SJCRH30 (cell line): ENCODE results near the gene ZFAND3. TPM values are rescaled to one million over a fixed set of nuclear protein-coding genes. Genes with fewer than 3 reads are reported as not detected.

Source experiments
- DNase-seq, 2 experiments: peaks; one replicate each; pipeline ENCODE4 v3.0.0-alpha.2; 2015 to 2020
- H3K27ac ChIP-seq: fragments of 250-450 bp; sonication (Bioruptor Pico); 2 replicates; pipeline ENCODE4 v1.5.1; 2020; ENCODE audit warnings: mild to moderate bottlenecking, moderate library complexity
- H3K27me3 ChIP-seq: fragments of 250-450 bp; sonication (Bioruptor Pico); 2 replicates; pipeline ENCODE4 v1.5.1; 2020; ENCODE audit warnings: mild to moderate bottlenecking, moderate library complexity
- H3K36me3 ChIP-seq: fragments of 250-450 bp; sonication (Bioruptor Pico); 2 replicates; pipeline ENCODE4 v1.5.1; 2020; ENCODE audit warnings: mild to moderate bottlenecking, moderate library complexity
- H3K4me1 ChIP-seq: fragments of 250-450 bp; sonication (Bioruptor Pico); 2 replicates; pipeline ENCODE4 v1.5.1; 2020; ENCODE audit warnings: mild to moderate bottlenecking, moderate library complexity
- H3K4me3 ChIP-seq: fragments of 250-450 bp; sonication (Bioruptor Pico); 2 replicates; pipeline ENCODE4 v1.5.1; 2020; ENCODE audit warnings: mild to moderate bottlenecking, moderate library complexity
- H3K9me3 ChIP-seq: fragments of 250-450 bp; sonication (Bioruptor Pico); replicated peaks from 2 replicates; pipeline ENCODE4 v1.5.1; 2020; ENCODE audit warnings: mild to moderate bottlenecking, moderate library complexity
- total RNA-seq: library from RNA; depleted of rRNA; stranded (reverse); fragments of >200 nt; shearing (Covaris generic); gene quantifications from 2 replicates; pipeline ENCODE4 v1.2.3, GENCODE V29; 2014

Gene ZFAND3
- total RNA-seq, 1 experiment from 2014 or later = 28.7 TPM

GRCh38 chr6:38051819-38052434, 232.4 kb downstream of the ZFAND3 start:
- DNase-seq = no peak
- Histone ChIP-seq H3K4me1 (peaks cover 10% of the 10 kb centered on the region), H3K4me3 (no peak overlapping the region), H3K27me3 (no peaks in the 10 kb centered on the region), H3K27ac (no peak overlapping the region), H3K36me3 (peaks cover 2% of the 10 kb centered on the region; the same call in 1 of the 2 replicates), H3K9me3 (0 out of 2 replicates have a peak, but pooled peaks cover 2% of the 10 kb centered on the region)

GRCh38 chr6:38054527-38055202, 235.1 kb downstream of the ZFAND3 start:
- H3K27me3 ChIP-seq = no peaks in the 10 kb centered on the region
- 0 out of 2 replicates have a peak, but pooled peaks cover 2% of the 10 kb centered on the region for H3K9me3 ChIP-seq
- H3K4me3 ChIP-seq = no peak overlapping the region
- no peak for DNase-seq
- no peak overlapping the region for H3K27ac ChIP-seq
- H3K36me3 ChIP-seq = peaks cover 3% of the 10 kb centered on the region; the same call in 1 of the 2 replicates
- peaks cover 13% of the 10 kb centered on the region for H3K4me1 ChIP-seq

GRCh38 chr6:38055203-38055589, 235.7 kb downstream of the ZFAND3 start:
- no peak overlapping the region for H3K27ac ChIP-seq
- no peaks in the 10 kb centered on the region for H3K27me3 ChIP-seq
- peaks cover 3% of the 10 kb centered on the region; the same call in 1 of the 2 replicates for H3K36me3 ChIP-seq
- H3K4me3 ChIP-seq = no peak overlapping the region
- peaks cover 10% of the 10 kb centered on the region for H3K4me1 ChIP-seq
- H3K9me3 ChIP-seq = 0 out of 2 replicates have a peak, but pooled peaks cover 2% of the 10 kb centered on the region
- no peak for DNase-seq

GRCh38 chr6:38056361-38056760, 236.8 kb downstream of the ZFAND3 start:
- no peak overlapping the region for H3K27ac ChIP-seq
- H3K27me3 ChIP-seq = no peaks in the 10 kb centered on the region
- H3K4me3 ChIP-seq = no peak overlapping the region
- 0 out of 2 replicates have a peak, but pooled peaks cover 2% of the 10 kb centered on the region for H3K9me3 ChIP-seq
- DNase-seq = no peak
- peaks cover 3% of the 10 kb centered on the region for H3K36me3 ChIP-seq
- H3K4me1 ChIP-seq = peaks cover 7% of the 10 kb centered on the region

- no peaks in the 10 kb centered on the region for H3K27me3 ChIP-seq
- peak; percentile 33 to 71 for DNase-seq
- no peak overlapping the region for H3K27ac ChIP-seq
- H3K4me3 ChIP-seq = no peak overlapping the region
- H3K36me3 ChIP-seq = peaks cover 15% of the 10 kb centered on the region
- peaks cover 7% of the 10 kb centered on the region for H3K4me1 ChIP-seq
- H3K9me3 ChIP-seq = 0 out of 2 replicates have a peak, but pooled peaks cover 2% of the 10 kb centered on the region
These were observed 238.5 kb downstream of the ZFAND3 start for GRCh38 chr6:38057994-38058393.

GRCh38 chr6:38062066-38062465, 242.5 kb downstream of the ZFAND3 start:
- DNase-seq = no peak
- Histone ChIP-seq H3K36me3 (peaks cover 29% of the 10 kb centered on the region), H3K9me3 (no peaks in the 10 kb centered on the region), H3K4me1 (peaks cover 7% of the 10 kb centered on the region), H3K27me3 (no peaks in the 10 kb centered on the region), H3K4me3 (no peak overlapping the region), H3K27ac (no peak overlapping the region)

- Histone ChIP-seq H3K4me3 (no peak overlapping the region), H3K36me3 (peaks cover 27% of the 10 kb centered on the region), H3K27me3 (no peaks in the 10 kb centered on the region), H3K4me1 (no peaks in the 10 kb centered on the region; the same call in 1 of the 2 replicates), H3K9me3 (no peaks in the 10 kb centered on the region), H3K27ac (no peak overlapping the region)
- no peak for DNase-seq
These were observed 244.4 kb downstream of the ZFAND3 start for GRCh38 chr6:38063973-38064372.

- Histone ChIP-seq H3K9me3 (no peaks in the 10 kb centered on the region), H3K4me1 (no peaks in the 10 kb centered on the region; the same call in 1 of the 2 replicates), H3K27ac (no peak overlapping the region), H3K27me3 (no peaks in the 10 kb centered on the region), H3K4me3 (no peak overlapping the region), H3K36me3 (peaks cover 27% of the 10 kb centered on the region)
- no peak for DNase-seq
These were observed 244.9 kb downstream of the ZFAND3 start for GRCh38 chr6:38064431-38064830.

- Histone ChIP-seq H3K36me3 (peaks cover 27% of the 10 kb centered on the region), H3K27me3 (no peaks in the 10 kb centered on the region), H3K4me1 (no peaks in the 10 kb centered on the region; the same call in 1 of the 2 replicates), H3K27ac (no peak overlapping the region), H3K4me3 (no peak overlapping the region), H3K9me3 (no peaks in the 10 kb centered on the region)
- DNase-seq = no peak
These were observed 246.3 kb downstream of the ZFAND3 start for GRCh38 chr6:38065734-38066305.

- Histone ChIP-seq H3K4me1 (no peaks in the 10 kb centered on the region; the same call in 1 of the 2 replicates), H3K27ac (no peak overlapping the region), H3K9me3 (no peaks in the 10 kb centered on the region), H3K27me3 (no peaks in the 10 kb centered on the region), H3K4me3 (no peak overlapping the region), H3K36me3 (peaks cover 18% of the 10 kb centered on the region)
- no peak for DNase-seq
These were observed 247.9 kb downstream of the ZFAND3 start for GRCh38 chr6:38067263-38067980.

GRCh38 chr6:38068854-38069590, 249.5 kb downstream of the ZFAND3 start:
- Histone ChIP-seq H3K27me3 (no peaks in the 10 kb centered on the region), H3K36me3 (peaks cover 6% of the 10 kb centered on the region), H3K4me3 (no peak overlapping the region), H3K4me1 (no peaks in the 10 kb centered on the region; the same call in 1 of the 2 replicates), H3K9me3 (no peaks in the 10 kb centered on the region), H3K27ac (no peak overlapping the region)
- no peak for DNase-seq

GRCh38 chr6:38077488-38078030, 258.0 kb downstream of the ZFAND3 start:
- no peaks in the 10 kb centered on the region for H3K4me1 ChIP-seq
- H3K9me3 ChIP-seq = no peaks in the 10 kb centered on the region
- DNase-seq = no peak
- H3K27me3 ChIP-seq = no peaks in the 10 kb centered on the region
- no peak overlapping the region for H3K27ac ChIP-seq
- no peak overlapping the region for H3K4me3 ChIP-seq
- H3K36me3 ChIP-seq = peaks cover 8% of the 10 kb centered on the region; the same call in 1 of the 2 replicates

- Histone ChIP-seq H3K4me3 (no peak overlapping the region), H3K27ac (no peak overlapping the region), H3K27me3 (no peaks in the 10 kb centered on the region), H3K4me1 (no peaks in the 10 kb centered on the region), H3K9me3 (no peaks in the 10 kb centered on the region), H3K36me3 (peaks cover 8% of the 10 kb centered on the region; the same call in 1 of the 2 replicates)
- DNase-seq = no peak
These were observed 259.1 kb downstream of the ZFAND3 start for GRCh38 chr6:38078671-38079070.

GRCh38 chr6:38079107-38079506, 259.6 kb downstream of the ZFAND3 start:
- Histone ChIP-seq H3K27me3 (no peaks in the 10 kb centered on the region), H3K36me3 (peaks cover 8% of the 10 kb centered on the region; the same call in 1 of the 2 replicates), H3K27ac (no peak overlapping the region), H3K9me3 (no peaks in the 10 kb centered on the region), H3K4me1 (no peaks in the 10 kb centered on the region), H3K4me3 (no peak overlapping the region)
- no peak for DNase-seq
